ENCODE data around the gene SSTR4. TPM values are rescaled to one million over a fixed set of nuclear protein-coding genes. Genes with fewer than 3 reads are reported as not detected.

The SSTR4 gene
- total RNA-seq, 3 donors from 2014 or later = not detected

DNA sequence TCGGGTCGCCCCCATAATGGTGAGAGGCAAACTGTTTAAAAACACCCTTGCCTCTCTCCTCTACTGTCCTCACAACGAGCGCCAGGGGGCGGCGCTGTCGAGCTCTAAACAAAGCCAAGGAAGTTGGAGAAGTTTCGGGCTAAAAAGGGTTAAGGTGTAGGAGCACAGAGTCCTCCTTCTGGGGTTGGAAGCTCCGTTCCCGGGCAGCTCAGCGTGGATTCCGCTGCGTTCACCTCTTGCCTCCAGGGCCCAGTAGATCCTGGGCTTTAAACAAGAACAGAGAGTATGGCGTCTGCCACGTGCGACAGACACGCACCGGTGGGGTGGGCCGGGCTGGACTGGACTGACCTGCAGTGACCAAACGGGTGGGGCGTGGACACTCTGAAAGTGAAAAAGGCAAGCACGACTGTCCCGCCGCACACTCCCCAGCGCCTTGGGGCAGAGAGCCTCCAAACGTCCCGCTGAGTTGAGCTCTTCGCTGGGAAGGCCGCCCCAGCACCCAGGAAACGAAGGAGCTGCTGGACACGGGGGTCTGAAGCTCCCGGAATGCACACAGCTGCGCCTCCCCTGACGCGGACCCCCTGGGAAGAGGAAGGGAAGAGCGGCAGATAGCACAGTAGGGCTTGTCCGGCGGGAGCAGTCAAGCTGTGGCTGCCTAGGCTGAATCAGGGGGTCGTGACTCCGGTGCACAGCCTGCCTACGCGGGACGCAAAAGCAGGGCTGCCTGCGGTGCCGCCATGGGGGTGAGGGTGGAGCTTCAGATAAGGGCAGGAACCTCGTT, 15.9 kb downstream of the SSTR4 start:
- Histone ChIP-seq H3K27ac (peak overlapping the region; percentile 61 to 90), H3K9me3 (no peaks in the 10 kb centered on the region), H3K36me3 (no peaks in the 10 kb centered on the region), H3K4me1 (peaks cover 0 to 4% of the 10 kb centered on the region in 2 donors), H3K27me3 (peaks cover 0 to 10% of the 10 kb centered on the region in 2 donors), H3K4me3 (peak overlapping the region; percentile 57 to 83 (median 63))
- intact Hi-C loops (cut with DNase I; ENCODE audit: low total_unique reads) = no loop called here
- peak in 1 of 2 donors; percentile 63 for DNase-seq (ENCODE audit: low spot score in 2 of 2)
- TF ChIP-seq, protein P1, sequence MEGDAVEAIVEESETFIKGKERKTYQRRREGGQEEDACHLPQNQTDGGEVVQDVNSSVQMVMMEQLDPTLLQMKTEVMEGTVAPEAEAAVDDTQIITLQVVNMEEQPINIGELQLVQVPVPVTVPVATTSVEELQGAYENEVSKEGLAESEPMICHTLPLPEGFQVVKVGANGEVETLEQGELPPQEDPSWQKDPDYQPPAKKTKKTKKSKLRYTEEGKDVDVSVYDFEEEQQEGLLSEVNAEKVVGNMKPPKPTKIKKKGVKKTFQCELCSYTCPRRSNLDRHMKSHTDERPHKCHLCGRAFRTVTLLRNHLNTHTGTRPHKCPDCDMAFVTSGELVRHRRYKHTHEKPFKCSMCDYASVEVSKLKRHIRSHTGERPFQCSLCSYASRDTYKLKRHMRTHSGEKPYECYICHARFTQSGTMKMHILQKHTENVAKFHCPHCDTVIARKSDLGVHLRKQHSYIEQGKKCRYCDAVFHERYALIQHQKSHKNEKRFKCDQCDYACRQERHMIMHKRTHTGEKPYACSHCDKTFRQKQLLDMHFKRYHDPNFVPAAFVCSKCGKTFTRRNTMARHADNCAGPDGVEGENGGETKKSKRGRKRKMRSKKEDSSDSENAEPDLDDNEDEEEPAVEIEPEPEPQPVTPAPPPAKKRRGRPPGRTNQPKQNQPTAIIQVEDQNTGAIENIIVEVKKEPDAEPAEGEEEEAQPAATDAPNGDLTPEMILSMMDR (IDR thresholded peaks at IDR 0.05) = peak in 2 of 3 donors; percentile 37 to 56
- TF ChIP-seq POLR2A (IDR thresholded peaks at IDR 0.05) = no peak
- TF ChIP-seq POLR2AphosphoS5 (IDR thresholded peaks at IDR 0.05) = peak in 1 of 3 donors; percentile 31

DNA sequence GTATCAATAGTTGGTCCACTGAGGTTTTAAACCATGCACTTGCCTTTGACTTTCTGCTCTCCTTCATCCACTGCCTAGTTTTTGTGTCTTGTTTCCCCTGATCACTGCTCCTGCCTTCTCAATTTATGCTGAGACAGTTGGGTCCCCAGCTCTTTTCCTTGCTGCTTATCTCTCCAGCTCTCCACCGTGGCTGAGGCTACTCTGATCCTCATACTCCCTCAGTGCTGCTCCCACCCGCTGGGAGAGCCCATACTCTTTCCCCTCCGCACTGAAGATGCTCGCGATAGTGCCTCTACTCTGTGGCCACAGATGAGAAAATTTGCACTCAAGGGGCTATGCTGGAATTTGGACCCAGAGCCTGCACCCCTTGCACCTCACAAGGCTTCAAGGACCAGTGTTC, 17.8 kb downstream of the SSTR4 start:
- peaks cover 0 to 4% of the 10 kb centered on the region in 2 donors for H3K27me3 ChIP-seq
- TF ChIP-seq POLR2A (IDR thresholded peaks at IDR 0.05) = no peak
- intact Hi-C loops (cut with DNase I; ENCODE audit: low total_unique reads) = no loop called here
- no peak overlapping the region for H3K27ac ChIP-seq
- H3K9me3 ChIP-seq = no peaks in the 10 kb centered on the region
- no peak overlapping the region for H3K4me3 ChIP-seq
- peaks cover 0 to 4% of the 10 kb centered on the region in 2 donors for H3K4me1 ChIP-seq
- no peak for DNase-seq (ENCODE audit: low spot score in 2 of 2)
- H3K36me3 ChIP-seq = no peaks in the 10 kb centered on the region

DNA sequence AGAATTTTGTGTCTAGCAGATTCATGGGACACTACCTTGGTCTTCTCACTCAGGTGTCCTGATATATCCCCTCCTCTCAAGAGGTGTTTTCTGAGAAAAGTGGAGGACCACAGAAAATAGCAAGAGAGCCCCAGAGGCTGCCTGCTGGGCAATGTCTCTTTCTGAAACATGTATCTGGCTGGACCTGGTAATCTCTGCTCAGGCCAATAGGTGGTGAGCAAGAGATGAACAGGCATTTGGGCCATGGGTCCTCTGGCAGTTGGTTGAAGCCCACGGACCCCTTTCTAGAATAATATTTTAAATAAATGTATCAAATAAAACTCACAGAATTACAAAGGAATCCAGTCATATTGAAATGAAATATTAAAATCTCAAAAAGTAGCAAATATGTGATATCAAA, 23.1 kb downstream of the SSTR4 start:
- TF ChIP-seq, protein P1 (IDR thresholded peaks at IDR 0.05) = no peak
- TF ChIP-seq POLR2A (IDR thresholded peaks at IDR 0.05) (no peak), POLR2AphosphoS5 (IDR thresholded peaks at IDR 0.05) (no peak)
- intact Hi-C loops (cut with DNase I; ENCODE audit: low total_unique reads) = no loop called here
- Histone ChIP-seq H3K27me3 (no peaks in the 10 kb centered on the region), H3K4me3 (no peak overlapping the region), H3K27ac (no peak overlapping the region), H3K4me1 (no peaks in the 10 kb centered on the region), H3K9me3 (no peaks in the 10 kb centered on the region), H3K36me3 (no peaks in the 10 kb centered on the region)
- no peak for DNase-seq (ENCODE audit: low spot score in 2 of 2)

DNA sequence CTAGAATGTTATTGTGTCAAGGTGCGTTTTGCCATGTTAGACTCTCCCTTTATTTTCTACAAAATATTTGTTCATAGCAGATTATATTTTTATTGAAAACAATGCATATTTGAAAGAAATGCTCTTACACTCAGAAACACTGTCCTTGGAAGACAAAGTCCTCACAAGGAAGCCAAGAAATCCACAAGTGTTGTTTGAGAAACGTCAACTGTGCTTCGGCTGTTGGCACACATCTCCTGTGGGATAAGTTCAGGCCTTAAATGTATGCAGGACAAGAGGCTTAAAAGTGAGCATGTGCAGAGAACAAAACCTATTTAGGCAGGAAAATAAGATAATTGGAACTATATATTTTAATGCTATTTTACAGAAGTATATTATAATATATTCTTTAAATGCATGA, 23.9 kb downstream of the SSTR4 start:
- H3K4me1 ChIP-seq = no peaks in the 10 kb centered on the region

DNA sequence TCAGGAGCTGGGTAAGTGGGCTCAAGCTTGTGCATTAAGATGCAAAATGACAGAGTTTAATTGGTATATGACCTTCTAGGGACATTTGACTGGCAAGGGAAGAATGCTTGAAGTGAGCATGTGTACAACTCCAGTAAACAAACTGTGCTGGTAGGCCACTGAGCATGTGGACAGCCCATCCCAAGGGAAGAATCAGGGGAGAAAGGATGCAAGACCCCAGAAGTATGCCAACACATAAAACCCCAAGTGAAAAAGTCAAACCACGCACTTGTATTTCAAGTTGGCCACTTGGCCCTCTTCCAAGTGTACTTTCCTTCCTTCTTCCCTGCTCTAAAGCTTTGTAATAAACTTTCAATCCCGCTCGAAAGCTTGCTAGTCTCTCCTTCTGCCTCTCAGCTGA, 24.7 kb downstream of the SSTR4 start:
- TF ChIP-seq, protein P1 (IDR thresholded peaks at IDR 0.05) = no peak
- TF ChIP-seq POLR2AphosphoS5 (IDR thresholded peaks at IDR 0.05) (no peak), POLR2A (IDR thresholded peaks at IDR 0.05) (no peak)
- no peaks in the 10 kb centered on the region for H3K9me3 ChIP-seq
- DNase-seq (ENCODE audit: low spot score in 2 of 2) = no peak
- no peaks in the 10 kb centered on the region for H3K4me1 ChIP-seq
- H3K27me3 ChIP-seq = no peaks in the 10 kb centered on the region
- H3K27ac ChIP-seq = no peak overlapping the region
- intact Hi-C loops (cut with DNase I; ENCODE audit: low total_unique reads) = no loop called here
- no peaks in the 10 kb centered on the region for H3K36me3 ChIP-seq
- H3K4me3 ChIP-seq = no peak overlapping the region

More for the DNA sequence above, 23.9 kb downstream of the SSTR4 start:
- H3K4me3 ChIP-seq = no peak overlapping the region
- H3K27me3 ChIP-seq = no peaks in the 10 kb centered on the region
- no peak for TF ChIP-seq POLR2AphosphoS5 (IDR thresholded peaks at IDR 0.05)
- no peak for TF ChIP-seq POLR2A (IDR thresholded peaks at IDR 0.05)
- TF ChIP-seq, protein P1 (IDR thresholded peaks at IDR 0.05) = no peak
- H3K9me3 ChIP-seq = no peaks in the 10 kb centered on the region
- no peak overlapping the region for H3K27ac ChIP-seq
- intact Hi-C loops (cut with DNase I; ENCODE audit: low total_unique reads) = no loop called here
- H3K36me3 ChIP-seq = no peaks in the 10 kb centered on the region
- no peak for DNase-seq (ENCODE audit: low spot score in 2 of 2)
